ENCODE results near the gene CXorf38. TPM values are rescaled to one million over a fixed set of nuclear protein-coding genes. Genes with fewer than 3 reads are reported as not detected.
A peak's percentile ranks its signal among the peaks of the same experiment; 100 is the strongest.

The CXorf38 gene
- total and polyA plus RNA-seq, 2 experiments from 2014 or later, result 6.5 to 8.8 TPM

DNA sequence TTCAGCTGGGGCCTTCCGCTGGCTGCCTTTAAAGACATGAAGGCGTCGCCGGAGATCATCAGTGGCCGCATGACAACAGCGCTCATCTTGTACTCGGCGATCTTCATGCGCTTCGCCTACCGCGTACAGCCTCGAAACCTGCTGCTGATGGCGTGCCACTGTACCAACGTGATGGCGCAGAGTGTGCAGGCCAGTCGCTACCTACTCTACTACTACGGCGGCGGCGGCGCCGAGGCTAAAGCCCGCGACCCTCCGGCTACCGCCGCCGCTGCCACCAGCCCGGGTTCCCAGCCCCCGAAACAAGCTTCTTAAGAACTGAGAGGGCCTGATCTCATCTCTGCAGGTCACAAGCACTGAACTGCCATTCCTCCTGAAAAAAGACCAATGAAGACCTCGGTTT lies 23.7 kb downstream of the CXorf38 start:
- Mint-ChIP-seq H3K4me1 (peaks cover 7% of the 10 kb centered on the region; the same call in 2 of the 3 replicates), H3K9me3 (no peaks in the 10 kb centered on the region), H3K36me3 (ENCODE audit: low read depth) (peaks cover 4% of the 10 kb centered on the region; the same call in 1 of the 3 replicates), H3K4me3 (no peak overlapping the region), H3K27me3 (ENCODE audit: insufficient read depth, low read depth, poor library complexity) (peaks cover 5% of the 10 kb centered on the region), H3K27ac (no peak overlapping the region)
- no peaks in the 10 kb centered on the region for H3K27me3 ChIP-seq (ENCODE audit: insufficient read depth)
- DNase-seq (ENCODE audit: low spot score), result no peak
- H3F3A ChIP-seq (replicated peaks; ENCODE audit: low read depth), result no peaks in the 10 kb centered on the region
- H3K4me1 ChIP-seq (ENCODE audit: insufficient read depth), result no peaks in the 10 kb centered on the region
- TF ChIP-seq, protein P1, sequence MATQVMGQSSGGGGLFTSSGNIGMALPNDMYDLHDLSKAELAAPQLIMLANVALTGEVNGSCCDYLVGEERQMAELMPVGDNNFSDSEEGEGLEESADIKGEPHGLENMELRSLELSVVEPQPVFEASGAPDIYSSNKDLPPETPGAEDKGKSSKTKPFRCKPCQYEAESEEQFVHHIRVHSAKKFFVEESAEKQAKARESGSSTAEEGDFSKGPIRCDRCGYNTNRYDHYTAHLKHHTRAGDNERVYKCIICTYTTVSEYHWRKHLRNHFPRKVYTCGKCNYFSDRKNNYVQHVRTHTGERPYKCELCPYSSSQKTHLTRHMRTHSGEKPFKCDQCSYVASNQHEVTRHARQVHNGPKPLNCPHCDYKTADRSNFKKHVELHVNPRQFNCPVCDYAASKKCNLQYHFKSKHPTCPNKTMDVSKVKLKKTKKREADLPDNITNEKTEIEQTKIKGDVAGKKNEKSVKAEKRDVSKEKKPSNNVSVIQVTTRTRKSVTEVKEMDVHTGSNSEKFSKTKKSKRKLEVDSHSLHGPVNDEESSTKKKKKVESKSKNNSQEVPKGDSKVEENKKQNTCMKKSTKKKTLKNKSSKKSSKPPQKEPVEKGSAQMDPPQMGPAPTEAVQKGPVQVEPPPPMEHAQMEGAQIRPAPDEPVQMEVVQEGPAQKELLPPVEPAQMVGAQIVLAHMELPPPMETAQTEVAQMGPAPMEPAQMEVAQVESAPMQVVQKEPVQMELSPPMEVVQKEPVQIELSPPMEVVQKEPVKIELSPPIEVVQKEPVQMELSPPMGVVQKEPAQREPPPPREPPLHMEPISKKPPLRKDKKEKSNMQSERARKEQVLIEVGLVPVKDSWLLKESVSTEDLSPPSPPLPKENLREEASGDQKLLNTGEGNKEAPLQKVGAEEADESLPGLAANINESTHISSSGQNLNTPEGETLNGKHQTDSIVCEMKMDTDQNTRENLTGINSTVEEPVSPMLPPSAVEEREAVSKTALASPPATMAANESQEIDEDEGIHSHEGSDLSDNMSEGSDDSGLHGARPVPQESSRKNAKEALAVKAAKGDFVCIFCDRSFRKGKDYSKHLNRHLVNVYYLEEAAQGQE (IDR thresholded peaks at IDR 0.05; ENCODE audit: unreplicated experiment), result no peak
- TF ChIP-seq JUNB (IDR thresholded peaks at IDR 0.05; ENCODE audit: unreplicated experiment) (no peak), ZNF331 (CRISPR knock-in tag; IDR thresholded peaks at IDR 0.05; ENCODE audit: low read depth) (no peak)
- TF ChIP-seq, protein P2, sequence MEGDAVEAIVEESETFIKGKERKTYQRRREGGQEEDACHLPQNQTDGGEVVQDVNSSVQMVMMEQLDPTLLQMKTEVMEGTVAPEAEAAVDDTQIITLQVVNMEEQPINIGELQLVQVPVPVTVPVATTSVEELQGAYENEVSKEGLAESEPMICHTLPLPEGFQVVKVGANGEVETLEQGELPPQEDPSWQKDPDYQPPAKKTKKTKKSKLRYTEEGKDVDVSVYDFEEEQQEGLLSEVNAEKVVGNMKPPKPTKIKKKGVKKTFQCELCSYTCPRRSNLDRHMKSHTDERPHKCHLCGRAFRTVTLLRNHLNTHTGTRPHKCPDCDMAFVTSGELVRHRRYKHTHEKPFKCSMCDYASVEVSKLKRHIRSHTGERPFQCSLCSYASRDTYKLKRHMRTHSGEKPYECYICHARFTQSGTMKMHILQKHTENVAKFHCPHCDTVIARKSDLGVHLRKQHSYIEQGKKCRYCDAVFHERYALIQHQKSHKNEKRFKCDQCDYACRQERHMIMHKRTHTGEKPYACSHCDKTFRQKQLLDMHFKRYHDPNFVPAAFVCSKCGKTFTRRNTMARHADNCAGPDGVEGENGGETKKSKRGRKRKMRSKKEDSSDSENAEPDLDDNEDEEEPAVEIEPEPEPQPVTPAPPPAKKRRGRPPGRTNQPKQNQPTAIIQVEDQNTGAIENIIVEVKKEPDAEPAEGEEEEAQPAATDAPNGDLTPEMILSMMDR (conservative IDR thresholded peaks at IDR 0.05; ENCODE audit: low read depth in 2 of 2), result no peak
- no peak overlapping the region for H3K27ac ChIP-seq (ENCODE audit: low read depth)
- no peaks in the 10 kb centered on the region for H4K20me1 ChIP-seq (replicated peaks; ENCODE audit: insufficient read depth)
- ATAC-seq, result peak; percentile 24; the same call in 2 of the 3 replicates
- H3K4me3 ChIP-seq, result no peak overlapping the region
- H3K4me2 ChIP-seq, result no peak overlapping the region
- H2AFZ ChIP-seq, result no peak overlapping the region
- no peaks in the 10 kb centered on the region for H3K79me2 ChIP-seq (replicated peaks; ENCODE audit: insufficient read depth)
- H3K9me2 ChIP-seq (ENCODE audit: insufficient read depth), result no peaks in the 10 kb centered on the region
- no peaks in the 10 kb centered on the region for H3K36me3 ChIP-seq (ENCODE audit: insufficient read depth)

DNA sequence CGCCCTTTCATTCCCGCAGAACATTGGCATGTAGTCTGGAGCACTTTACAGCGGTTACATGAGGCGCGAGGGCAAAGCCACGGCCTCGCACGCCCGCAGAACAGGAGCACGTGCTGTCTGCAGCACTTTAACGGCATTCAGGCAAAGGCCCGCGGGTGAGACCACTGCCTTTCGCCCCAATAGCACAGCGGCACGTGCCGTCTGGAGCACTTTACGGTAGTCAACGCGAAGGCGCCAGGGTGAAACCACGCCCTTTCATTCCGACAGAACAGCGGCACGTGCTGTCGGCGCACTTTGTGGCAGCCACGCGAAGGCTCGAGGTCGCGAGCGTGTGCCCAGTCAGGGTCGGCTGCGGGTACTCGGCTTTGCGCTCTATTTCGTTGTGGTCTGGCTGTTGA lies 24.2 kb downstream of the CXorf38 start, which contains the start of gene MPC1L:
MPC1L (plus strand) TSS at position 290 of the 398 bp plus-strand sequence. CDS start 138 bp downstream, outside the sequence.
- Mint-ChIP-seq H3K36me3 (ENCODE audit: low read depth) (peaks cover 2% of the 10 kb centered on the region; the same call in 1 of the 3 replicates), H3K27ac (no peak within 1 kb of the TSS; the same call in 1 of the 2 replicates)

More for the DNA sequence above, 24.2 kb downstream of the CXorf38 start, which contains the start of gene MPC1L:
- Histone ChIP-seq H3K36me3 (ENCODE audit: insufficient read depth) (no peaks in the 10 kb centered on the region), H4K20me1 (replicated peaks; ENCODE audit: insufficient read depth) (no peaks in the 10 kb centered on the region), H3F3A (replicated peaks; ENCODE audit: low read depth) (no peaks in the 10 kb centered on the region), H3K79me2 (replicated peaks; ENCODE audit: insufficient read depth) (no peaks in the 10 kb centered on the region), H3K4me1 (ENCODE audit: insufficient read depth) (no peaks in the 10 kb centered on the region), H2AFZ (no peak within 1 kb of the TSS), H3K27ac (ENCODE audit: low read depth) (no peak within 1 kb of the TSS), H3K4me3 (no peak within 1 kb of the TSS), H3K27me3 (ENCODE audit: insufficient read depth) (no peaks in the 10 kb centered on the region), H3K9me2 (ENCODE audit: insufficient read depth) (no peaks in the 10 kb centered on the region), H3K4me2 (no peak within 1 kb of the TSS)
- ATAC-seq (no peak; the same call in 2 of the 3 replicates), DNase-seq (ENCODE audit: low spot score) (no peak)
- Mint-ChIP-seq H3K27me3 (ENCODE audit: insufficient read depth, low read depth, poor library complexity) (peaks cover 5% of the 10 kb centered on the region), H3K4me3 (no peak within 1 kb of the TSS), H3K9me3 (no peaks in the 10 kb centered on the region), H3K4me1 (peaks cover 7% of the 10 kb centered on the region; the same call in 2 of the 3 replicates)
- no peak for TF ChIP-seq ZNF114 (CRISPR knock-in tag; IDR thresholded peaks at IDR 0.05)

All from GM23338 (cell line).